HG02759 (cell line): ENCODE data around the gene TXNDC12.
"Not testable (repeated sequence)": the region's sequence is repeated elsewhere in the genome, so short reads cannot be mapped to it uniquely, and the experiment has no call there.

Experiments
- ATAC-seq: cut with Tn5 transposase; IDR thresholded peaks from one replicate; pipeline ENCODE4 v1.9.1; 2021; ENCODE audit warnings: mild to moderate bottlenecking, moderate library complexity; ENCODE audit not compliant: unreplicated experiment

Gene TXNDC12

GRCh38 chr1:52049337-52049736 is 5.7 kb downstream of the TXNDC12 start:
- ATAC-seq, result not testable (repeated sequence)

- ATAC-seq, result not testable (repeated sequence)
Measured at GRCh38 chr1:52045666-52046195, 9.3 kb downstream of the TXNDC12 start.

GRCh38 chr1:52045236-52045635 is 9.8 kb downstream of the TXNDC12 start:
- no peak for ATAC-seq

GRCh38 chr1:52041551-52042185 is 13.3 kb downstream of the TXNDC12 start:
- no peak for ATAC-seq

- ATAC-seq, result no peak
Measured at GRCh38 chr1:52037909-52038308, 17.1 kb downstream of the TXNDC12 start.

- ATAC-seq, result no peak
Measured at GRCh38 chr1:52037402-52037814, 17.6 kb downstream of the TXNDC12 start.

- no peak for ATAC-seq
Measured at GRCh38 chr1:52034050-52034384, 21.0 kb downstream of the TXNDC12 start.

- peak; percentile 84 for ATAC-seq
Measured at GRCh38 chr1:52033190-52034049, 21.6 kb downstream of the TXNDC12 start, which contains the start of gene KTI12. Gene KTI12 (minus strand): TSS chr1:52033810. CDS start chr1:52033761, 49 bp downstream.

GRCh38 chr1:52032785-52033131 is 22.2 kb downstream of the TXNDC12 start:
- peak; percentile 41 for ATAC-seq

GRCh38 chr1:52032124-52032784 is 22.7 kb downstream of the TXNDC12 start:
- ATAC-seq, result peak; percentile 37

- not testable (repeated sequence) for ATAC-seq
Measured at GRCh38 chr1:52028839-52029238, 26.2 kb downstream of the TXNDC12 start.

- ATAC-seq, result no peak
Measured at GRCh38 chr1:52028328-52028727, 26.7 kb downstream of the TXNDC12 start.

- ATAC-seq, result no peak
Measured at GRCh38 chr1:52026278-52026677, 28.7 kb downstream of the TXNDC12 start.

GRCh38 chr1:52022133-52022532 is 32.9 kb downstream of the TXNDC12 start:
- ATAC-seq, result no peak

- ATAC-seq, result no peak
Measured at GRCh38 chr1:52008071-52008809, 46.8 kb downstream of the TXNDC12 start.

- no peak for ATAC-seq
Measured at GRCh38 chr1:52007215-52008002, 47.6 kb downstream of the TXNDC12 start.

- ATAC-seq, result not testable (repeated sequence)
Measured at GRCh38 chr1:52006081-52006553, 48.9 kb downstream of the TXNDC12 start.

GRCh38 chr1:52005548-52005947 is 49.4 kb downstream of the TXNDC12 start:
- not testable (repeated sequence) for ATAC-seq

GRCh38 chr1:52003877-52004276 is 51.1 kb downstream of the TXNDC12 start:
- ATAC-seq, result no peak
